Testis (tissue), 3 donors: ENCODE measurements around the gene HMGCS2. TPM values are rescaled to one million over a fixed set of nuclear protein-coding genes. Genes with fewer than 3 reads are reported as not detected.

Source experiments
- DNase-seq: peaks from one replicate; pipeline ENCODE4 v3.0.0-alpha.2; 2019
- H3K27ac ChIP-seq, 2 donors: fragments of 200-600 bp; sonication (generic); one replicate each; pipeline ENCODE4 v1.5.1; 2019
- H3K27me3 ChIP-seq: fragments of 200-600 bp; sonication (generic); one replicate; pipeline ENCODE4 v1.5.1; 2019
- H3K36me3 ChIP-seq: fragments of 200-600 bp; sonication (generic); one replicate; pipeline ENCODE4 v1.5.1; 2017; ENCODE audit warnings: low read depth; ENCODE audit errors: missing control alignments
- H3K4me1 ChIP-seq: fragments of 200-600 bp; sonication (generic); one replicate; pipeline ENCODE4 v1.5.1; 2019
- H3K4me3 ChIP-seq, 2 donors: fragments of 200-600 bp; sonication (generic); one replicate each; pipeline ENCODE4 v1.5.1; 2017 to 2019
- H3K9me3 ChIP-seq: fragments of 200-600 bp; sonication (generic); one replicate; pipeline ENCODE4 v1.5.1; 2017
- POLR2A ChIP-seq: fragments of 450-650 bp; IDR thresholded peaks from one replicate; pipeline ENCODE4 v1.6.1; 2017; ENCODE audit warnings: antibody characterized with exemption, mild to moderate bottlenecking, moderate library complexity
- WGBS, 2 donors: methylation state at CpG; one replicate each; pipeline ENCODE4 v1.1.5; 2018; 5-methylcytosine and 5-hydroxymethylcytosine counted together
- intact Hi-C: fragments of 100-400 bp; cut with DNase I; formaldehyde crosslinking; loops from one replicate; pipeline ENCODE4 v1.15.1; 2023; ENCODE audit warnings: low total_unique reads
- polyA plus RNA-seq: library from polyadenylated mRNA; stranded (reverse); fragments of 350-450 nt; fragmentation: Illumina TruSeq; extraction: RNeasy Lipid Tissue Mini Kit (QIAGEN cat#74804); gene quantifications from one replicate; pipeline ENCODE4 v1.2.3, GENCODE V29; 2014; ENCODE audit warnings: low read depth, low replicate concordance; ENCODE audit not compliant: insufficient read depth
- total RNA-seq, 2 donors: library from RNA; depleted of rRNA; stranded (reverse); fragments of >200 nt; gene quantifications; one replicate each; pipeline ENCODE4 v1.2.3, GENCODE V29; 2016
- TF ChIP-seq, protein P1 (sequence below), 3 experiments: fragments of 450-650 bp in 2 of 3; fragments of 200-600 bp in 1 of 3; sonication (generic) in 1 of 3; IDR thresholded peaks; one replicate each; pipeline ENCODE4 v1.5.1; 2016 to 2019; ENCODE audit warnings: antibody characterized with exemption in 3 of 3, mild to moderate bottlenecking in 2 of 3, moderate library complexity in 1 of 3

HMGCS2 gene
- total and polyA plus RNA-seq, 3 donors from 2014 or later, result 2.5 to 93.7 (median 43.6) TPM

DNA sequence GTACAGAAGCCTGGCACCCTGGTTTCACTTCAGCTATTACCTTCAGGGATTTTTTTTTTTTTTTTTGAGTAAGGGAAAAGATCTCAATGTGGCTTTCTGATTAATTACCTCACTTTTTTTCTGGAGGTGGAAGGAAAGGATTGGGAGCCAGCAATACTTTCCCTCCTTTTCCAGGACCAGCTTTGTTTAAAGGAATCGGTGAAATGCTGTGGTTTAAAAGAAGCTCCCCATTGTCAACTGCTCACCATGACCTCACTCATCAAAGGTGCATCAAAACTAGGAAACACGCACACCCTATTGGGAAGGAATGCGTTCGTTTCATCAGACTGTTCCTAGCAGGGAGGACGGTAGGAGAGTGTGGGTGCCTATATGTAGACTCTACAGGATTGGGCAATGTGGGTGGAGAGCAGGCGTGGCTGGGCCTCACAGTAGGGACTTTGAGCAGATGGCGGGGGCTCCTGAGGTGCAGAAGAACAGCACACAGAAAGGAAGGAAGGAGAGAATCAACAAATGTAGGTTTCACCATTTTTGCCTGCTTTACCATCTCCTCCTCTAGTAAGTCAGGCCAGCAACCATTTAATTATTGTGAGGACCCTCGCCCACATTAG is 44.0 kb downstream of the HMGCS2 start:
- no peak for TF ChIP-seq POLR2A
- TF ChIP-seq, protein P1, sequence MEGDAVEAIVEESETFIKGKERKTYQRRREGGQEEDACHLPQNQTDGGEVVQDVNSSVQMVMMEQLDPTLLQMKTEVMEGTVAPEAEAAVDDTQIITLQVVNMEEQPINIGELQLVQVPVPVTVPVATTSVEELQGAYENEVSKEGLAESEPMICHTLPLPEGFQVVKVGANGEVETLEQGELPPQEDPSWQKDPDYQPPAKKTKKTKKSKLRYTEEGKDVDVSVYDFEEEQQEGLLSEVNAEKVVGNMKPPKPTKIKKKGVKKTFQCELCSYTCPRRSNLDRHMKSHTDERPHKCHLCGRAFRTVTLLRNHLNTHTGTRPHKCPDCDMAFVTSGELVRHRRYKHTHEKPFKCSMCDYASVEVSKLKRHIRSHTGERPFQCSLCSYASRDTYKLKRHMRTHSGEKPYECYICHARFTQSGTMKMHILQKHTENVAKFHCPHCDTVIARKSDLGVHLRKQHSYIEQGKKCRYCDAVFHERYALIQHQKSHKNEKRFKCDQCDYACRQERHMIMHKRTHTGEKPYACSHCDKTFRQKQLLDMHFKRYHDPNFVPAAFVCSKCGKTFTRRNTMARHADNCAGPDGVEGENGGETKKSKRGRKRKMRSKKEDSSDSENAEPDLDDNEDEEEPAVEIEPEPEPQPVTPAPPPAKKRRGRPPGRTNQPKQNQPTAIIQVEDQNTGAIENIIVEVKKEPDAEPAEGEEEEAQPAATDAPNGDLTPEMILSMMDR (IDR thresholded peaks at IDR 0.05), result no peak
- Histone ChIP-seq H3K36me3 (no peaks in the 10 kb centered on the region), H3K27me3 (no peaks in the 10 kb centered on the region), H3K27ac (no peak overlapping the region), H3K9me3 (no peaks in the 10 kb centered on the region), H3K4me1 (no peaks in the 10 kb centered on the region), H3K4me3 (no peak overlapping the region)
- WGBS, 2 donors, result 85 to 88% methylated on average over 8 of the region's 8 CpGs
- intact Hi-C loops, result no loop called here
- no peak for DNase-seq

DNA sequence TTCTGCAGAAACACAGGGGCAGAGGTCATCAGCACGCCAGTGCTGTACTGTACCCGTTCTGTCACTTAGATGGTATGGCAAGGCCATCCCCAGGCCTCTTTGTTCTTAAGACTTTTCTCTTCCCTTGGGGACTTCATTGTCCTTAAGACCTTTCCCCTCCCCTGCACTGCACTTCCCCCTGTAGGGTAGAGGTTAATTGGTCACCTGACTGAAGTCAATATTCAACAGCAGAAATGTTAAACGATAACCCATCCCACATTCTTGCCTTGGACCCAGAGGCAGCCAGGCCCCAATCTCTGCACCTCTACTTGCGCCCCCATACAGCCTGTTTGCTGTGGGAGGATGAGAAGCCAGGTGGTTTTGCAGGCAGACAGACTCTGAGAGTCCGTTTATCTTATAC is 46.8 kb downstream of the HMGCS2 start:
- Histone ChIP-seq H3K4me3 (no peak overlapping the region), H3K36me3 (no peaks in the 10 kb centered on the region), H3K27me3 (no peaks in the 10 kb centered on the region), H3K9me3 (no peaks in the 10 kb centered on the region), H3K4me1 (no peaks in the 10 kb centered on the region), H3K27ac (no peak overlapping the region)
- DNase-seq, result no peak
- TF ChIP-seq, protein P1 (IDR thresholded peaks at IDR 0.05), result no peak
- no peak for TF ChIP-seq POLR2A
- intact Hi-C loops, result no loop called here
- WGBS, 2 donors, result 89% methylated on average over 5 of the region's 5 CpGs

DNA sequence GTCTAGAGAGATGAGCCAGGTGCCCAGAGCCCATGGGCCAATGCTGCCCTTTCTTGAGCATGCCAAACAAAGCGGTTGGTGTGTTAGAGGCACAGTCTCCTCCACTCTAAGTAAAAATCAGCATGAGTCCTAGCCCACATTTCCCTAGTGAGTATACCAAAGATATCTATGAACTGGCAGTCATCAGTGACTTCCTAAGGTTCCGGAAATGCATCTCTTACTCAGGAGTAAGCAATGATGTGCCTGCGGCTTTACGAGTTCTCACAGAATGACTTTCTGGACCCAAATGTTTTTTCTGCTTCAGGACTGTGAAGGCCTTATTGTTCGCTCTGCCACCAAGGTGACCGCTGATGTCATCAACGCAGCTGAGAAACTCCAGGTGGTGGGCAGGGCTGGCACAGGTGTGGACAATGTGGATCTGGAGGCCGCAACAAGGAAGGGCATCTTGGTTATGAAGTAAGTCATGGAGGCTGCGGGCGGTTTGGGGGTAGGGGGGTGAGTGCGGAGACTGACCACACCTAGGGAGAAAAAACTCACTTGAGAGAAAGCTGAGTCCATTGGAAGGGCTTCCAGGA is 47.8 kb downstream of the HMGCS2 start:
- Histone ChIP-seq H3K9me3 (no peaks in the 10 kb centered on the region), H3K4me3 (no peak overlapping the region), H3K36me3 (no peaks in the 10 kb centered on the region), H3K4me1 (peaks cover 4% of the 10 kb centered on the region), H3K27me3 (no peaks in the 10 kb centered on the region), H3K27ac (no peak overlapping the region)
- no peak for DNase-seq
- no peak for TF ChIP-seq POLR2A
- TF ChIP-seq, protein P1 (IDR thresholded peaks at IDR 0.05), result no peak
- intact Hi-C loops, result no loop called here
- whole genome bisulfite sequencing, 2 donors, result 94 to 96% methylated on average over 11 of the region's 11 CpGs

DNA sequence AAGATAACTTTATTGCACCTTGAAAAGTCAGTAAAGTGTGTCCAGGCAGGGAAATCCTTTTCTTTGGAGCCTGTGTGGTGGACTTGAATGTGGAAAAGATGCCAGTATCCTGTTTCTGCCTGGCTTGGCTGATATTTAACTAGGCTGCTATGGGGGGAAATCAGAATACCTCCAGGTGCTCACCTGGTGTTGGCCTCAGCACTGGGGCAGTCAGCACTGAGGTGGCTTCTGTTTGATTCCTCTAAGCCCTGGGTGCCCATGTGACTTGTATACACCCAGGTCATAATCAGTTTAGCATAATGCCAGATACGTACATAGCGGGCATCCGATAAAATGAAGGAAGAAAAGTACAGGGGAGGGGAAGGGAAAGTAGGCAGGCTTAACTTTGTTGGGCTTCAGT is 49.7 kb downstream of the HMGCS2 start:
- Histone ChIP-seq H3K4me3 (no peak overlapping the region), H3K27me3 (no peaks in the 10 kb centered on the region), H3K9me3 (no peaks in the 10 kb centered on the region), H3K36me3 (no peaks in the 10 kb centered on the region), H3K4me1 (peaks cover 23% of the 10 kb centered on the region), H3K27ac (no peak overlapping the region)
- intact Hi-C loops, result no loop called here
- DNase-seq, result no peak
- 87 to 96% methylated on average over 3 of the region's 3 CpGs for whole genome bisulfite sequencing, 2 donors
- TF ChIP-seq POLR2A, result no peak
- TF ChIP-seq, protein P1 (IDR thresholded peaks at IDR 0.05), result no peak

DNA sequence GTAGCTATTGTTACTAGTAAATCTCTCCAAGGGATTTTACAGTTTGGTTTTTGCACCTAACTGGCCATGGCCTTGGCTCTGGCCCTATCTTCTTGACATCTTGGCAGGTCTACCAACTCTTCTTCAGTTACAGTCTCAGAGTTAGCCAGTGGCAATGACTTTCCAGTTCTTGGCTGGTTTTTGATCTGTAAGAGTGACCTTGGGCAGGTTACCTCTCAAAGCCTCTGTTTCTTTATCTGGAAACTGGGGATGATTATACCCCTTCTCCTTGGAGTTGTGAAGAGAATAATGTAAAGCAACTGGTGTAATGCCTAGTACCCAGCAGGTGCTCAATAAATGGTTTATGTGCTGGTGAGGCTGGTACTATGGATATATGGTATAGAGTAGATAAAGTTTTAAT is 50.3 kb downstream of the HMGCS2 start:
- DNase-seq, result no peak
- H3K9me3 ChIP-seq, result no peaks in the 10 kb centered on the region
- H3K4me3 ChIP-seq, result no peak overlapping the region
- TF ChIP-seq, protein P1 (IDR thresholded peaks at IDR 0.05), result no peak
- no peak for TF ChIP-seq POLR2A
- H3K4me1 ChIP-seq, result peaks cover 28% of the 10 kb centered on the region
- H3K27ac ChIP-seq, result no peak overlapping the region
- intact Hi-C loops, result no loop called here
- H3K36me3 ChIP-seq, result no peaks in the 10 kb centered on the region
- no peaks in the 10 kb centered on the region for H3K27me3 ChIP-seq
